A673 (cell line): Measurements from ENCODE around the gene PPP1R3G. TPM values are rescaled to one million over a fixed set of nuclear protein-coding genes. Genes with fewer than 3 reads are reported as not detected.

ENCODE experiments used
- BruUV-seq: library from RNA; stranded (reverse); fragments of 400-500 nt; replicated peaks from 2 replicates; lab custom pipeline; 2021; lab: Mats Ljungman, UMichigan
- CTCF ChIA-PET: fragments of 300-600 bp; sonication (Branson Sonifier 250); formaldehyde crosslinking; loops from one replicate; lab custom pipeline; 2022; ENCODE audit warnings: antibody characterized with exemption; lab: Charles Lee
- POLR2A ChIA-PET: fragments of 300-600 bp; sonication (Branson Sonifier 250); formaldehyde crosslinking; loops from one replicate; lab custom pipeline; 2022; ENCODE audit warnings: antibody characterized with exemption; ENCODE audit not compliant: low non-redundant PET; lab: Charles Lee
- DNase-seq: peaks from one replicate; pipeline ENCODE4 v3.0.0-alpha.2; 2015; ENCODE audit warnings: low spot score
- H3K27ac ChIP-seq: fragments of 200-600 bp; sonication (generic); 2 replicates; pipeline ENCODE4 v1.5.1; 2016; ENCODE audit warnings: mixed run types, low read depth, mild to moderate bottlenecking, mixed read lengths, antibody characterized with exemption, low read length; ENCODE audit not compliant: poor library complexity, severe bottlenecking
- H3K27me3 ChIP-seq: fragments of 200-600 bp; sonication (generic); replicated peaks from 2 replicates; pipeline ENCODE4 v1.6.1; 2017; ENCODE audit warnings: mixed run types, low read depth, mild to moderate bottlenecking, mixed read lengths, antibody characterized with exemption, low read length; ENCODE audit not compliant: insufficient read depth, poor library complexity
- H3K36me3 ChIP-seq: fragments of 200-600 bp; sonication (generic); 2 replicates; pipeline ENCODE4 v1.6.1; 2016; ENCODE audit warnings: mixed run types, mild to moderate bottlenecking, mixed read lengths, antibody characterized with exemption, low read length; ENCODE audit not compliant: insufficient read depth, poor library complexity, severe bottlenecking
- H3K4me1 ChIP-seq: fragments of 200-600 bp; sonication (generic); 2 replicates; pipeline ENCODE4 v1.6.1; 2017; ENCODE audit warnings: mixed run types, mild to moderate bottlenecking, mixed read lengths, antibody characterized with exemption, low read length; ENCODE audit not compliant: insufficient read depth, poor library complexity, severe bottlenecking
- H3K4me3 ChIP-seq: fragments of 200-600 bp; sonication (generic); 2 replicates; pipeline ENCODE4 v1.5.1; 2016; ENCODE audit warnings: low read depth, mixed run types, mild to moderate bottlenecking, mixed read lengths, low read length; ENCODE audit not compliant: poor library complexity, severe bottlenecking
- H3K9me3 ChIP-seq: fragments of 200-600 bp; sonication (generic); 2 replicates; pipeline ENCODE4 v1.6.1; 2016; ENCODE audit warnings: mixed run types, low read depth, mild to moderate bottlenecking, mixed read lengths, antibody characterized with exemption, low read length; ENCODE audit not compliant: poor library complexity, severe bottlenecking
- CTCF ChIP-seq: fragments of 300-800, 200-600 bp; sonication (generic); conservative IDR thresholded peaks from 2 replicates; pipeline ENCODE4 v1.5.1; 2017; ENCODE audit warnings: low read depth, mild to moderate bottlenecking, antibody characterized with exemption, low read length, moderate library complexity, mixed read lengths
- EZH2 ChIP-seq: fragments of 200-600 bp; sonication (generic); IDR thresholded peaks from 2 replicates; pipeline ENCODE4 v1.6.1; 2017; ENCODE audit warnings: borderline replicate concordance, low read depth, mild to moderate bottlenecking, mixed read lengths, antibody characterized with exemption, low read length; ENCODE audit not compliant: poor library complexity, severe bottlenecking
- intact Hi-C: fragments of 100-400 bp; cut with micrococcal nuclease; formaldehyde crosslinking; loops from one replicate; pipeline ENCODE4 v1.10.0; 2022; ENCODE audit not compliant: unreplicated experiment
- total RNA-seq: library from RNA; stranded (reverse); gene quantifications from 2 replicates; pipeline ENCODE4 v1.2.3, GENCODE V29; 2021

The PPP1R3G gene
- total RNA-seq, 1 experiment from 2014 or later, result 0.24 TPM

GRCh38 chr6:5113096-5113495 is 28.0 kb downstream of the PPP1R3G start:
- intact Hi-C loops, result no loop called here
- CTCF ChIA-PET, result no interaction called here
- no peak for DNase-seq
- Histone ChIP-seq H3K27me3 (no peaks in the 10 kb centered on the region), H3K36me3 (no peaks in the 10 kb centered on the region), H3K4me1 (peaks cover 32% of the 10 kb centered on the region), H3K4me3 (no peak overlapping the region), H3K9me3 (no peaks in the 10 kb centered on the region), H3K27ac (no peak overlapping the region)
- POLR2A ChIA-PET, result no interaction called here
- no TSS peak for BruUV-seq
- no peak for TF ChIP-seq CTCF
- no peak for TF ChIP-seq EZH2

GRCh38 chr6:5115168-5115567 is 30.0 kb downstream of the PPP1R3G start:
- H3K4me3 ChIP-seq, result no peak overlapping the region
- no peaks in the 10 kb centered on the region for H3K27me3 ChIP-seq
- peak; percentile 29 for DNase-seq
- H3K36me3 ChIP-seq, result no peaks in the 10 kb centered on the region
- TF ChIP-seq CTCF (peak; percentile 49), EZH2 (no peak)
- ChIA-PET CTCF (no interaction called here), POLR2A (no interaction called here)
- peaks cover 32% of the 10 kb centered on the region for H3K4me1 ChIP-seq
- no peaks in the 10 kb centered on the region for H3K9me3 ChIP-seq
- intact Hi-C loops, result no loop called here
- BruUV-seq, result no TSS peak
- H3K27ac ChIP-seq, result peak overlapping the region; percentile 58

GRCh38 chr6:5116243-5116991 is 31.3 kb downstream of the PPP1R3G start:
- intact Hi-C loops, result no loop called here
- Histone ChIP-seq H3K27ac (peak overlapping the region; percentile 58), H3K4me1 (peaks cover 32% of the 10 kb centered on the region), H3K4me3 (no peak overlapping the region), H3K9me3 (no peaks in the 10 kb centered on the region), H3K27me3 (no peaks in the 10 kb centered on the region), H3K36me3 (no peaks in the 10 kb centered on the region)
- no peak for TF ChIP-seq EZH2
- no peak for TF ChIP-seq CTCF
- CTCF ChIA-PET, result no interaction called here
- BruUV-seq, result no TSS peak
- POLR2A ChIA-PET, result no interaction called here
- peak; percentile 84 for DNase-seq
